ENCODE data around the gene SOSTDC1. TPM values are rescaled to one million over a fixed set of nuclear protein-coding genes. Genes with fewer than 3 reads are reported as not detected.

The SOSTDC1 gene
- total RNA-seq, 4 donors from 2014 or later: 0.39 to 2.4 (median 1.5) TPM

- no peak overlapping the region for H3K27ac ChIP-seq
- no peaks in the 10 kb centered on the region for H3K36me3 ChIP-seq
- no peaks in the 10 kb centered on the region for H3K27me3 ChIP-seq
- no peak overlapping the region for H3K4me3 ChIP-seq
- no peaks in the 10 kb centered on the region for H3K9me3 ChIP-seq
- 63 to 69% methylated on average over 4 of the region's 4 CpGs for WGBS, 2 donors
- H3K4me1 ChIP-seq: peaks cover 0 to 7% (median 2%) of the 10 kb centered on the region in 4 donors
- DNase-seq (ENCODE audit: low spot score in 2 of 2): no peak
- TF ChIP-seq CTCF (IDR thresholded peaks at IDR 0.05) (no peak), POLR2A (IDR thresholded peaks at IDR 0.05) (no peak), EP300 (IDR thresholded peaks at IDR 0.05) (no peak)
Observed at GRCh38 chr7:16494955-16495719, 29.6 kb upstream of the SOSTDC1 start.

- TF ChIP-seq CTCF (IDR thresholded peaks at IDR 0.05): no peak
- TF ChIP-seq POLR2A (IDR thresholded peaks at IDR 0.05): no peak
- TF ChIP-seq EP300 (IDR thresholded peaks at IDR 0.05): no peak
- WGBS, 2 donors: 81 to 87% methylated on average over 2 of the region's 2 CpGs
Observed at GRCh38 chr7:16494551-16494950, 29.0 kb upstream of the SOSTDC1 start.

GRCh38 chr7:16493266-16493665 lies 27.7 kb upstream of the SOSTDC1 start:
- no peak for TF ChIP-seq EP300 (IDR thresholded peaks at IDR 0.05)
- TF ChIP-seq POLR2A (IDR thresholded peaks at IDR 0.05): no peak
- no peak for TF ChIP-seq CTCF (IDR thresholded peaks at IDR 0.05)
- H3K27ac ChIP-seq: no peak overlapping the region
- H3K4me3 ChIP-seq: no peak overlapping the region
- H3K9me3 ChIP-seq: no peaks in the 10 kb centered on the region
- 70 to 79% methylated on average over 2 of the region's 2 CpGs for WGBS, 2 donors
- no peaks in the 10 kb centered on the region for H3K36me3 ChIP-seq
- H3K4me1 ChIP-seq: peaks cover 0 to 7% (median 2%) of the 10 kb centered on the region in 4 donors
- no peak for DNase-seq (ENCODE audit: low spot score in 2 of 2)
- no peaks in the 10 kb centered on the region for H3K27me3 ChIP-seq

More at GRCh38 chr7:16494551-16494950, 29.0 kb upstream of the SOSTDC1 start:
- DNase-seq (ENCODE audit: low spot score in 2 of 2): no peak
- no peak overlapping the region for H3K4me3 ChIP-seq
- no peaks in the 10 kb centered on the region for H3K27me3 ChIP-seq
- peaks cover 0 to 7% (median 2%) of the 10 kb centered on the region in 4 donors for H3K4me1 ChIP-seq
- H3K9me3 ChIP-seq: no peaks in the 10 kb centered on the region
- H3K36me3 ChIP-seq: no peaks in the 10 kb centered on the region
- no peak overlapping the region for H3K27ac ChIP-seq

- WGBS, 2 donors: 35 to 44% methylated on average over 3 of the region's 3 CpGs
- peak overlapping the region in 1 of 4 donors; percentile 66 for H3K27ac ChIP-seq
- H3K4me1 ChIP-seq: peaks cover 0 to 7% (median 2%) of the 10 kb centered on the region in 4 donors
- H3K4me3 ChIP-seq: no peak overlapping the region
- TF ChIP-seq POLR2A (IDR thresholded peaks at IDR 0.05): no peak
- no peak for TF ChIP-seq EP300 (IDR thresholded peaks at IDR 0.05)
- TF ChIP-seq CTCF (IDR thresholded peaks at IDR 0.05): no peak
- no peak for DNase-seq (ENCODE audit: low spot score in 2 of 2)
- no peaks in the 10 kb centered on the region for H3K27me3 ChIP-seq
- H3K9me3 ChIP-seq: no peaks in the 10 kb centered on the region
- H3K36me3 ChIP-seq: no peaks in the 10 kb centered on the region
Observed at GRCh38 chr7:16492513-16493062, 27.1 kb upstream of the SOSTDC1 start.

DNA sequence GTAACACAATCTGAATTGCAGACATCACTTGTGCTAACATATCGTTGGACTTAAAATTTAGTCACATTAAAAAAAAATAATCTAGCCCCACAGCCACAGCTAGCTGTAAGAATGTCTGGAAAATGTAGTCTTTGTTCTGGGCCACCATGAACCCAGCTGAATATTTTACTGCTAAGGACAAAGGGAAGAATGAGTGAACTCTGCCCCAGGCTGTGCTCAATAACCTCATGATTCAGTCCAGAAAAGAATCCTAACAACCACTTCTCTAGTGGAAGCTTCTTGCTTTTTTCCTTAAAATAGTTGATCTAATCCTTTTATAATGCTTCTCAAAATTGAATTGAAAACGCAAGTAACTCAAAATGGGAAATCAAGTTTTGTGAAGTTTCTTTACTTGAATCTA lies 25.6 kb upstream of the SOSTDC1 start:
- no peaks in the 10 kb centered on the region for H3K27me3 ChIP-seq
- H3K9me3 ChIP-seq: no peaks in the 10 kb centered on the region
- TF ChIP-seq EP300 (IDR thresholded peaks at IDR 0.05): no peak
- TF ChIP-seq POLR2A (IDR thresholded peaks at IDR 0.05): no peak
- no peak for TF ChIP-seq CTCF (IDR thresholded peaks at IDR 0.05)
- H3K4me1 ChIP-seq: peaks cover 0 to 7% (median 2%) of the 10 kb centered on the region in 4 donors
- H3K4me3 ChIP-seq: no peak overlapping the region
- WGBS, 2 donors: 40 to 43% methylated on average over 2 of the region's 2 CpGs
- DNase-seq (ENCODE audit: low spot score in 2 of 2): no peak
- peak overlapping the region in 2 of 4 donors; percentile 37 to 66 for H3K27ac ChIP-seq
- H3K36me3 ChIP-seq: no peaks in the 10 kb centered on the region

Measured in tibial nerve (tissue), 4 donors.